RWPE1 (cell line): Measurements from ENCODE around the gene RAI14.

Experiments
- CTCF ChIA-PET: fragments of 350-600 bp; sonication (Branson Sonifier 250); formaldehyde crosslinking; extraction: SDS; loops from one replicate; lab custom pipeline; 2021; lab: Yijun Ruan, JAX
- POLR2A ChIA-PET: fragments of 400-600 bp; formaldehyde crosslinking; extraction: SDS; loops from one replicate; lab custom pipeline; 2020; ENCODE audit warnings: antibody characterized with exemption; ENCODE audit not compliant: low non-redundant PET; lab: Yijun Ruan, JAX
- DNase-seq: peaks from one replicate; pipeline ENCODE4 v3.0.0; 2012; ENCODE audit warnings: low spot score
- H3K27ac ChIP-seq: fragments of 450-650 bp; 2 replicates; pipeline ENCODE4 v1.5.1; 2017
- CTCF ChIP-seq: fragments of 450-650 bp; conservative IDR thresholded peaks from 2 replicates; pipeline ENCODE4 v1.5.1; 2017; ENCODE audit warnings: low read depth, mild to moderate bottlenecking

The RAI14 gene

DNA sequence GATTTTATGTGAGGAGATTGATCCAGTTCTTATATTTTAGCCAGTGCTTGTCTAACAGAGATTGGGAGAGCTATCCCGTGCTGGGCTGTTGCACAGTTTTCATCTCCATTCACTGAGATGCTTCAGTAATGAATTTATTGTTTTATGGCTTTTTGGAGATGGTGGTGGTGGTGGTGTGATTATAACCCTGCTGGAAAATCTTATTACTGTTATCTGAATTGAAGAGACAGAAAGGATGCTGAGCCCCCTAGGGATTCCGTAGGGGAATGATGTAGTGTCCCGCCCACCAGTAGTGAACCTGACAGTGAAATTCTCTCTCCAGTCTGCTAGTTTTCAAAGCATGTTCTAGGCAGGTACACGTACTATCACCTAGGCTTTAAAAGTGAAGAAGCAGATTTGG lies 1.9 kb downstream of the RAI14 start:
- CTCF ChIA-PET = no interaction called here
- H3K27ac ChIP-seq = no peak overlapping the region
- DNase-seq = peak; percentile 31
- POLR2A ChIA-PET = no interaction called here
- TF ChIP-seq CTCF = no peak

GRCh38 chr5:34659168-34659567 lies 3.0 kb downstream of the RAI14 start:
- ChIA-PET CTCF (interaction anchor here (0.7 kb wide), 1 partner anchor 363 kb away, joined by 5 read pairs; no protein-coding TSS in a partner anchor), POLR2A (no interaction called here)
- no peak for TF ChIP-seq CTCF
- H3K27ac ChIP-seq = no peak overlapping the region
- no peak for DNase-seq

DNA sequence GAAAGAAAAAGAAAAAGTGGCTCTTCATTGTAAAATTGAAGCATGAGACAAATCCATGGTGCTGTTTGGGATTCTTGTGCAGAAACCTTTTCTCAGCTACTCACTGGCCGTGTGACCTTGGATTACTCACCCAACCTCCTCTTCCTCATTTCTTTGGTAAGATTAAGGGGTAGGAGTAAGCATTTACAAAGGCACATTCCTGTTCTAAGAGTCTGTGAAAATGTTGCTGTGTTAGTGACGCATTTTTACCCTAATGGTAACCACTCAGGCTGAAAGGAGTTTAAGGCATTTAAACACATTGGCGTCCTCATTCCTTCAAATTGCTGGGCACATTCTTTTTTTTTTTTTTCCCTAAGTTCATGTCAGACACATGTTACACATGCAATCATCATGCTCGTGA lies 4.3 kb downstream of the RAI14 start:
- H3K27ac ChIP-seq = no peak overlapping the region
- no peak for DNase-seq
- TF ChIP-seq CTCF = no peak
- ChIA-PET POLR2A (no interaction called here), CTCF (no interaction called here)

DNA sequence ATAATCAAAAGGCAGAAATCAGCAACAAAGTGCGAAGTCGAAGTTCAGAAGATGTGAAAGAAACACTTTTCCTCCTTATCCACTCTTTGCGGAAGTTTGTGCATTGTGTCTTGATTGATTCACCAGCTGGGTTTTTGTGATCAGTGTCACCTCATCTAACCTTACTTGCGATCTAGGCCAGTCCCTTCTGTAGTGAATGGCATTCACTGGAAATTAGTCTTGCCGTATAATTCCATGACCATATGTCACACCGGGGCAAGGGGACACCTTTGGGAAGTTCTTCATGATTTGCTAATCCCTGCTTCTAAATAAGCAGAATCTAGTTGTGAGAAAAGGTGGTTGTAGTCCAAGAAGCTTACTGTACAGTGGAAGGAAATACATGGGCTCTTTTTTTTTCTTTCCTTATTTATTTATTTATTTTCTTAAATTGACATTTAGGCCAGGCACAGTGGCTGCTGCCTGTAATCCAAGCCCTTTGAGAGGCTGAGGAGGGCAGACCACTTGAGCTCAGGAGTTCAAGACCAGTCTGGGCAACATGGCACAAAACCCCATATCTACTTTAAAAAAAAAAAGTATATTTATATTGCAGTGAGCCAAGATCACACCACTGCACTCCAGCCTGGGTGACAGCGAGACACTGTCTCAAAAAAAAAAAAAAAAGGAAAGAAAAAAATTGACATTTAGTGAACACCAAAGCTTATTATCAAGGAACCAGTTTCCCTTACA lies 7.8 kb downstream of the RAI14 start:
- TF ChIP-seq CTCF = no peak
- no peak overlapping the region for H3K27ac ChIP-seq
- ChIA-PET POLR2A (no interaction called here), CTCF (no interaction called here)
- DNase-seq = no peak

DNA sequence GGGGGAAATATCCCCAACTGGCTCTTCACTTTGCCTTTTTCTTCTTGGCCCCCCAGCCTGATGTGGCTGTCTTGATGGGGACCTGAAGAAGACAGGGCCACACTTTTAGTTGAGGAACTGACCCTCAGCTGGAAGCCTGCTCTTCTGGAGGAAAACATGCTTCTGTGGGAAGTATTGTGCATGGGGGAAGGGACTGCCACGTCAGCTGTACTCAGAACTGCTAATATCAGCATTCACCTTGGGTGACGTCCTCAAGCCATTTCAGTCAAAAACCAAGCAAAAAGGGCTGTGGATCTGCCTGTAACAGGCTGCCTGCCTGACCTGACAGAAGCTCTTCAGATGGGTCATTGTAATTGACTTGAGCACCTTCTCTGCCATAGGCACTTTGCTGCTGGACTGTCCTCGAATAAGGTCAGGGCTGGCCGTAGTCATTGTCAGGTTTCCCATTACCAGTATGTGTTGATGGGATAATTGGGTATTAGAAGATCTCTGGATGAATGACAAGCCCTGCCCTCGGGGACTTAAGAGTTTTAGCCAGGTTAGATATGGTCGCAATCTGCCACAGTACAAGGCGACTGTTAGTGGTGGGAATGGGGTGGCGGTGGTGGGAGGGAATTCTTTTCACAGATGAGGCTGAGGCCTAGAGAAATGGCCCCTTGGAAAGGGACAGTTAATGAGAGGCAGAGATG lies 10.4 kb downstream of the RAI14 start:
- TF ChIP-seq CTCF = no peak
- ChIA-PET CTCF (no interaction called here), POLR2A (no interaction called here)
- DNase-seq = no peak
- H3K27ac ChIP-seq = no peak overlapping the region

DNA sequence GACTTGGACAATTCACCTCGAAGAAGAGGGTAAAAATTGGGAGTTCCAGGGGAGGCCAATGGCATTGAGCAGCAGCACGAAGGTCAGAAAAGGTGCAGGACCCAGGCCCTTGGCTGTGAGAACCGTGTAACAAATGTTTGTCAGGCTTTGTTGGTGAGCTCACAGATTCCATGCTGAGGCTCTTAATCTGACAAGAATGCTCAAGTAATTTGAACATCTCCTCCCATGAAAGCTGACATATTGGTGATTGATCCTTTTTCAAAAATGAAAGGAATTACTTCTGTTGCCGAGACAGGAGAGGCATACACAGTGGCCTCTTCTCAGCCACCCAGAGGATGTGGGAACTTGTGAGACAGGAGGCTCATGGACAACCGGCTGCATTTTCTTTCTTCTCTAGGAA lies 11.6 kb downstream of the RAI14 start:
- TF ChIP-seq CTCF = no peak
- POLR2A ChIA-PET = no interaction called here
- CTCF ChIA-PET = no interaction called here
- H3K27ac ChIP-seq = no peak overlapping the region
- DNase-seq = no peak
